OCI-LY1 (cell line): ENCODE results near the gene LRMDA.

ENCODE experiments used
- H2AFZ ChIP-seq: fragments of 200-600 bp; sonication (generic), shearing (Covaris generic); 2 replicates; pipeline ENCODE4 v1.6.0; 2014; ENCODE audit warnings: antibody characterized with exemption, mild to moderate bottlenecking, low read length
- H3F3A ChIP-seq: fragments of 200-600 bp; sonication (generic), shearing (Covaris generic); 2 replicates; pipeline ENCODE4 v1.6.0; 2014; ENCODE audit warnings: mild to moderate bottlenecking, antibody characterized with exemption, low read length, moderate library complexity; ENCODE audit not compliant: insufficient read depth
- H3K27ac ChIP-seq: fragments of 200-600 bp; sonication (generic); 2 replicates; pipeline ENCODE4 v1.5.1; 2014; ENCODE audit warnings: low read length, mixed run types, mild to moderate bottlenecking, low read depth; ENCODE audit not compliant: poor library complexity, severe bottlenecking
- H3K27me3 ChIP-seq: fragments of 200-600 bp; sonication (generic); 2 replicates; pipeline ENCODE4 v1.6.0; 2014; ENCODE audit warnings: antibody characterized with exemption, mild to moderate bottlenecking, low read length, moderate library complexity; ENCODE audit not compliant: insufficient read depth
- H3K36me3 ChIP-seq: fragments of 200-600 bp; sonication (generic); 2 replicates; pipeline ENCODE4 v1.6.1; 2014; ENCODE audit warnings: mild to moderate bottlenecking, antibody characterized with exemption, low read length, moderate library complexity, mixed read lengths; ENCODE audit not compliant: insufficient read depth
- H3K4me1 ChIP-seq: fragments of 200-600 bp; sonication (generic); 2 replicates; pipeline ENCODE4 v1.5.1; 2014; ENCODE audit warnings: mild to moderate bottlenecking, low read length, moderate library complexity; ENCODE audit not compliant: insufficient read depth, severe bottlenecking
- H3K4me2 ChIP-seq: fragments of 200-600 bp; sonication (generic), shearing (Covaris generic); 2 replicates; pipeline ENCODE4 v1.6.1; 2014; ENCODE audit warnings: low read length
- H3K4me3 ChIP-seq: fragments of 200-600 bp; sonication (generic); 2 replicates; pipeline ENCODE4 v1.5.1; 2014; ENCODE audit warnings: low read length, low read depth, mild to moderate bottlenecking, mixed read lengths; ENCODE audit not compliant: poor library complexity, severe bottlenecking
- H3K79me2 ChIP-seq: fragments of 200-600 bp; shearing (Covaris generic); 2 replicates; pipeline ENCODE4 v1.6.1; 2016; ENCODE audit warnings: mixed run types, low read length, mixed read lengths; ENCODE audit not compliant: insufficient read depth
- H3K9ac ChIP-seq: fragments of 200-600 bp; sonication (generic), shearing (Covaris generic); 2 replicates; pipeline ENCODE4 v1.6.1; 2014; ENCODE audit warnings: mild to moderate bottlenecking, low read length, mixed read lengths
- H3K9me2 ChIP-seq: fragments of 200-600 bp; sonication (generic), shearing (Covaris generic); 2 replicates; pipeline ENCODE4 v1.6.1; 2014; ENCODE audit warnings: low read depth, mild to moderate bottlenecking, low read length, mixed read lengths
- H3K9me3 ChIP-seq: fragments of 200-600 bp; shearing (Covaris generic); 2 replicates; pipeline ENCODE4 v1.6.1; 2014; ENCODE audit warnings: low read length, mixed read lengths
- H4K20me1 ChIP-seq: fragments of 200-600 bp; sonication (generic), shearing (Covaris generic); 2 replicates; pipeline ENCODE4 v1.6.0; 2016; ENCODE audit warnings: mild to moderate bottlenecking, low read length; ENCODE audit not compliant: insufficient read depth
- CTCF ChIP-seq: fragments of 200-600 bp; sonication (generic), shearing (Covaris generic); IDR thresholded peaks from 2 replicates; pipeline ENCODE4 v1.5.1; 2017; ENCODE audit warnings: mild to moderate bottlenecking, antibody characterized with exemption, low read length, moderate library complexity, mixed read lengths
- EZH2 ChIP-seq: fragments of 200-600 bp; sonication (generic), shearing (Covaris generic); IDR thresholded peaks from 2 replicates; pipeline ENCODE4 v1.8.0; 2017; ENCODE audit warnings: borderline replicate concordance, mixed run types, mild to moderate bottlenecking, antibody characterized with exemption, low read length, moderate library complexity, mixed read lengths

LRMDA gene

GRCh38 chr10:75546004-75546403 lies 114.6 kb downstream of the LRMDA start:
- no peak overlapping the region for H2AFZ ChIP-seq
- H3K27me3 ChIP-seq: no peaks in the 10 kb centered on the region
- no peak overlapping the region for H3K9ac ChIP-seq
- H3K4me2 ChIP-seq: no peak overlapping the region
- no peaks in the 10 kb centered on the region for H3K9me2 ChIP-seq
- no peak for TF ChIP-seq EZH2
- no peak for TF ChIP-seq CTCF
- H3K9me3 ChIP-seq: no peaks in the 10 kb centered on the region
- no peaks in the 10 kb centered on the region for H3K79me2 ChIP-seq
- no peak overlapping the region for H3K27ac ChIP-seq
- no peaks in the 10 kb centered on the region for H3K4me1 ChIP-seq
- no peaks in the 10 kb centered on the region for H4K20me1 ChIP-seq
- no peaks in the 10 kb centered on the region for H3K36me3 ChIP-seq
- H3F3A ChIP-seq: no peaks in the 10 kb centered on the region
- H3K4me3 ChIP-seq: no peak overlapping the region

- no peak overlapping the region for H3K9ac ChIP-seq
- no peak overlapping the region for H3K27ac ChIP-seq
- H3K4me2 ChIP-seq: no peak overlapping the region
- no peaks in the 10 kb centered on the region for H3K27me3 ChIP-seq
- H2AFZ ChIP-seq: no peak overlapping the region
- H3K4me3 ChIP-seq: no peak overlapping the region
- no peaks in the 10 kb centered on the region for H3K9me3 ChIP-seq
- no peaks in the 10 kb centered on the region for H3K79me2 ChIP-seq
- no peaks in the 10 kb centered on the region for H3K36me3 ChIP-seq
- no peaks in the 10 kb centered on the region for H3K4me1 ChIP-seq
- H3K9me2 ChIP-seq: no peaks in the 10 kb centered on the region
- TF ChIP-seq EZH2 (no peak), CTCF (no peak)
- no peaks in the 10 kb centered on the region for H3F3A ChIP-seq
- H4K20me1 ChIP-seq: no peaks in the 10 kb centered on the region
Measured at GRCh38 chr10:75547391-75548298, 116.2 kb downstream of the LRMDA start.

- no peak overlapping the region for H3K4me3 ChIP-seq
- H3K9me3 ChIP-seq: no peaks in the 10 kb centered on the region
- H3F3A ChIP-seq: no peaks in the 10 kb centered on the region
- H3K36me3 ChIP-seq: no peaks in the 10 kb centered on the region
- no peak overlapping the region for H3K4me2 ChIP-seq
- no peak overlapping the region for H3K27ac ChIP-seq
- H3K4me1 ChIP-seq: no peaks in the 10 kb centered on the region
- H3K79me2 ChIP-seq: no peaks in the 10 kb centered on the region
- no peaks in the 10 kb centered on the region for H4K20me1 ChIP-seq
- no peak for TF ChIP-seq EZH2
- no peak for TF ChIP-seq CTCF
- H3K9me2 ChIP-seq: no peaks in the 10 kb centered on the region
- no peak overlapping the region for H3K9ac ChIP-seq
- no peak overlapping the region for H2AFZ ChIP-seq
- H3K27me3 ChIP-seq: no peaks in the 10 kb centered on the region
Measured at GRCh38 chr10:75548356-75548755, 116.9 kb downstream of the LRMDA start.
